ENCODE data around the gene ARHGEF5.
"Not testable (repeated sequence)": the region's sequence is repeated elsewhere in the genome, so short reads cannot be mapped to it uniquely, and the experiment has no call there.

GRCh38 chr7:144351667-144352066 lies 3.5 kb upstream of the ARHGEF5 start:
- not testable (repeated sequence) for TF ChIP-seq POLR2A (IDR thresholded peaks at IDR 0.05)
- TF ChIP-seq, protein P1, sequence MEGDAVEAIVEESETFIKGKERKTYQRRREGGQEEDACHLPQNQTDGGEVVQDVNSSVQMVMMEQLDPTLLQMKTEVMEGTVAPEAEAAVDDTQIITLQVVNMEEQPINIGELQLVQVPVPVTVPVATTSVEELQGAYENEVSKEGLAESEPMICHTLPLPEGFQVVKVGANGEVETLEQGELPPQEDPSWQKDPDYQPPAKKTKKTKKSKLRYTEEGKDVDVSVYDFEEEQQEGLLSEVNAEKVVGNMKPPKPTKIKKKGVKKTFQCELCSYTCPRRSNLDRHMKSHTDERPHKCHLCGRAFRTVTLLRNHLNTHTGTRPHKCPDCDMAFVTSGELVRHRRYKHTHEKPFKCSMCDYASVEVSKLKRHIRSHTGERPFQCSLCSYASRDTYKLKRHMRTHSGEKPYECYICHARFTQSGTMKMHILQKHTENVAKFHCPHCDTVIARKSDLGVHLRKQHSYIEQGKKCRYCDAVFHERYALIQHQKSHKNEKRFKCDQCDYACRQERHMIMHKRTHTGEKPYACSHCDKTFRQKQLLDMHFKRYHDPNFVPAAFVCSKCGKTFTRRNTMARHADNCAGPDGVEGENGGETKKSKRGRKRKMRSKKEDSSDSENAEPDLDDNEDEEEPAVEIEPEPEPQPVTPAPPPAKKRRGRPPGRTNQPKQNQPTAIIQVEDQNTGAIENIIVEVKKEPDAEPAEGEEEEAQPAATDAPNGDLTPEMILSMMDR (IDR thresholded peaks at IDR 0.05) = not testable (repeated sequence)

All from uterus (tissue), 2 donors.